Type B pancreatic cell (in vitro differentiated cells): Measurements from ENCODE around the gene PRELID3B. TPM values are rescaled to one million over a fixed set of nuclear protein-coding genes. Genes with fewer than 3 reads are reported as not detected.
"Not testable (repeated sequence)": the region's sequence is repeated elsewhere in the genome, so short reads cannot be mapped to it uniquely, and the experiment has no call there.

Experiments used
- DNase-seq: peaks from one replicate; pipeline ENCODE4 v3.0.0; 2021; ENCODE audit warnings: mixed read lengths; ENCODE audit not compliant: unreplicated experiment; ENCODE audit errors: extremely low spot score
- H3K27ac Mint-ChIP-seq: 2 replicates; pipeline ENCODE4 v1.8.0; 2021; ENCODE audit warnings: mild to moderate bottlenecking, mixed read lengths
- H3K27me3 Mint-ChIP-seq: 2 replicates; pipeline ENCODE4 v1.8.0; 2021; ENCODE audit warnings: mixed read lengths
- H3K36me3 Mint-ChIP-seq: 2 replicates; pipeline ENCODE4 v1.8.0; 2021; ENCODE audit warnings: mixed read lengths
- H3K4me1 Mint-ChIP-seq: one replicate; pipeline ENCODE4 v1.8.0; 2021; ENCODE audit warnings: mixed read lengths; ENCODE audit not compliant: unreplicated experiment
- H3K4me3 Mint-ChIP-seq: 2 replicates; pipeline ENCODE4 v1.8.0; 2021; ENCODE audit warnings: mild to moderate bottlenecking, mixed read lengths
- H3K9me3 Mint-ChIP-seq: 2 replicates; pipeline ENCODE4 v1.8.0; 2021; ENCODE audit warnings: mixed read lengths
- CTCF ChIP-seq: fragments of 200-600 bp; sonication (generic); conservative IDR thresholded peaks from 2 replicates; pipeline ENCODE4 v1.5.0; 2021; ENCODE audit warnings: antibody characterized with exemption, mild to moderate bottlenecking
- total RNA-seq: library from RNA; stranded (reverse); gene quantifications from 2 replicates; pipeline ENCODE4 v1.2.1, GENCODE V29; 2021; ENCODE audit warnings: low replicate concordance

PRELID3B gene
- total RNA-seq, 1 donor from 2014 or later: 45.9 TPM

- Mint-ChIP-seq H3K4me3 (peak overlapping the region; percentile 81), H3K9me3 (peaks cover 3% of the 10 kb centered on the region), H3K27ac (peak overlapping the region; percentile 82), H3K4me1 (peaks cover 31% of the 10 kb centered on the region), H3K27me3 (peaks cover 4% of the 10 kb centered on the region), H3K36me3 (peaks cover 7% of the 10 kb centered on the region)
- no peak for TF ChIP-seq CTCF
- DNase-seq: no peak
These were observed 1.1 kb upstream of the PRELID3B start for GRCh38 chr20:59043698-59044097.

- no peak for TF ChIP-seq CTCF
- peak; percentile 95 for DNase-seq
- Mint-ChIP-seq H3K4me3 (peak overlapping the region; percentile 89), H3K4me1 (peaks cover 25% of the 10 kb centered on the region), H3K36me3 (peaks cover 7% of the 10 kb centered on the region), H3K27me3 (peaks cover 3% of the 10 kb centered on the region), H3K27ac (peak overlapping the region; percentile 82), H3K9me3 (peaks cover 3% of the 10 kb centered on the region)
These were observed 428 bp upstream of the PRELID3B start for GRCh38 chr20:59042796-59043631.

- not testable (repeated sequence) for H3K27me3 Mint-ChIP-seq, DNase-seq, H3K9me3 Mint-ChIP-seq
- Mint-ChIP-seq H3K4me1 (peaks cover 21% of the 10 kb centered on the region), H3K4me3 (peak overlapping the region; percentile 82), H3K27ac (peak overlapping the region; percentile 76), H3K36me3 (peaks cover 14% of the 10 kb centered on the region)
These were observed 1.1 kb downstream of the PRELID3B start for GRCh38 chr20:59041487-59041886.

- no peak for TF ChIP-seq CTCF
- peak overlapping the region; percentile 82 for H3K4me3 Mint-ChIP-seq
- peak overlapping the region; percentile 76 for H3K27ac Mint-ChIP-seq
- no peak for DNase-seq
- no peaks in the 10 kb centered on the region for H3K27me3 Mint-ChIP-seq
- peaks cover 18% of the 10 kb centered on the region for H3K36me3 Mint-ChIP-seq
- H3K4me1 Mint-ChIP-seq: peaks cover 21% of the 10 kb centered on the region
- no peaks in the 10 kb centered on the region for H3K9me3 Mint-ChIP-seq
These were observed 1.9 kb downstream of the PRELID3B start for GRCh38 chr20:59040667-59041066.

- Mint-ChIP-seq H3K27ac (no peak overlapping the region), H3K27me3 (no peaks in the 10 kb centered on the region)
These were observed 3.4 kb downstream of the PRELID3B start for GRCh38 chr20:59039233-59039632.

More at GRCh38 chr20:59039233-59039632, 3.4 kb downstream of the PRELID3B start:
- DNase-seq: no peak
- TF ChIP-seq CTCF: no peak
- Mint-ChIP-seq H3K4me3 (peak overlapping the region; percentile 8), H3K9me3 (no peaks in the 10 kb centered on the region), H3K4me1 (peaks cover 21% of the 10 kb centered on the region), H3K36me3 (peaks cover 22% of the 10 kb centered on the region)
